Lung (tissue), 12 donors: ENCODE data around the gene POLR2F. TPM values are rescaled to one million over a fixed set of nuclear protein-coding genes. Genes with fewer than 3 reads are reported as not detected.

Source experiments
- ATAC-seq: fragments of 200-7000 bp; cut with Tn5 transposase; one replicate; pipeline ENCODE4 v1.9.1; 2020; ENCODE audit warnings: moderate number of reproducible peaks; ENCODE audit not compliant: insufficient read depth, low FRiP score
- DNase-seq, 3 donors: peaks; one replicate each; pipeline ENCODE4 v3.0.0-alpha.2; 2013 to 2017
- H3K27ac ChIP-seq, 2 donors: one replicate each; pipeline ENCODE4 v1.5.1; 2013; ENCODE audit warnings: mild to moderate bottlenecking in 2 of 2, moderate library complexity in 2 of 2, control low read depth in 1 of 2, inconsistent platforms in 1 of 2, low read depth in 1 of 2, low read length in 1 of 2
- H3K27me3 ChIP-seq, 3 donors: one replicate each; pipeline ENCODE4 v1.5.1; 2013; ENCODE audit warnings: low read length in 2 of 3; ENCODE audit not compliant: control insufficient read depth in 3 of 3, insufficient read depth in 3 of 3
- H3K36me3 ChIP-seq, 4 donors: one replicate each; pipeline ENCODE4 v1.5.1; 2013; ENCODE audit warnings: low read length in 4 of 4, mild to moderate bottlenecking in 1 of 4, moderate library complexity in 1 of 4; ENCODE audit not compliant: control insufficient read depth in 4 of 4, insufficient read depth in 4 of 4
- H3K4me1 ChIP-seq, 5 donors: one replicate each; pipeline ENCODE4 v1.5.1; 2013; ENCODE audit warnings: low read length in 5 of 5, mild to moderate bottlenecking in 2 of 5, moderate library complexity in 1 of 5; ENCODE audit not compliant: control insufficient read depth in 5 of 5, insufficient read depth in 5 of 5
- H3K4me3 ChIP-seq: one replicate; pipeline ENCODE4 v1.5.1; 2013; ENCODE audit warnings: mild to moderate bottlenecking, control low read depth, moderate library complexity
- H3K9ac ChIP-seq, 2 donors: one replicate each; pipeline ENCODE4 v1.5.1; 2013; ENCODE audit warnings: low read length in 2 of 2, control low read depth in 1 of 2; ENCODE audit not compliant: insufficient read depth in 1 of 2
- H3K9me3 ChIP-seq, 4 donors: one replicate each; pipeline ENCODE4 v1.5.1; 2013; ENCODE audit warnings: low read length in 3 of 4, mild to moderate bottlenecking in 1 of 4, moderate library complexity in 1 of 4; ENCODE audit not compliant: control insufficient read depth in 4 of 4, insufficient read depth in 3 of 4
- WGBS, 2 donors: extraction: QIAGEN DNeasy Blood & Tissue Kit; methylation state at CpG; one replicate each; pipeline ENCODE4 v1.1.7; 2013; 5-methylcytosine and 5-hydroxymethylcytosine counted together
- polyA plus RNA-seq, 2 donors: library from polyadenylated mRNA; stranded (reverse); fragments of 200-250 nt; gene quantifications; one replicate each; pipeline ENCODE4 v1.2.1, GENCODE V29; 2013
- total RNA-seq, 2 donors: library from RNA; depleted of rRNA in 1 of 2; stranded (reverse); fragments of >200 nt in 1 of 2; gene quantifications; one replicate each; pipeline ENCODE4 v1.2.1, GENCODE V29; 2014 to 2021
- TF ChIP-seq, protein P1 (sequence below): IDR thresholded peaks from 2 replicates; pipeline ENCODE4 v1.5.1; 2012; ENCODE audit warnings: mild to moderate bottlenecking; ENCODE audit errors: control extremely low read depth, extremely low read depth
- donor health status: control.
- donor health status: control.
- donor health status: Bipolar disorder and iron deficiency.
- donor health status: healthy.
- donor health status: DM: yes; HTN: yes; CAD: no.

The POLR2F gene
- total and polyA plus RNA-seq, 4 donors: 36.8 to 161 (median 79.6) TPM

DNA sequence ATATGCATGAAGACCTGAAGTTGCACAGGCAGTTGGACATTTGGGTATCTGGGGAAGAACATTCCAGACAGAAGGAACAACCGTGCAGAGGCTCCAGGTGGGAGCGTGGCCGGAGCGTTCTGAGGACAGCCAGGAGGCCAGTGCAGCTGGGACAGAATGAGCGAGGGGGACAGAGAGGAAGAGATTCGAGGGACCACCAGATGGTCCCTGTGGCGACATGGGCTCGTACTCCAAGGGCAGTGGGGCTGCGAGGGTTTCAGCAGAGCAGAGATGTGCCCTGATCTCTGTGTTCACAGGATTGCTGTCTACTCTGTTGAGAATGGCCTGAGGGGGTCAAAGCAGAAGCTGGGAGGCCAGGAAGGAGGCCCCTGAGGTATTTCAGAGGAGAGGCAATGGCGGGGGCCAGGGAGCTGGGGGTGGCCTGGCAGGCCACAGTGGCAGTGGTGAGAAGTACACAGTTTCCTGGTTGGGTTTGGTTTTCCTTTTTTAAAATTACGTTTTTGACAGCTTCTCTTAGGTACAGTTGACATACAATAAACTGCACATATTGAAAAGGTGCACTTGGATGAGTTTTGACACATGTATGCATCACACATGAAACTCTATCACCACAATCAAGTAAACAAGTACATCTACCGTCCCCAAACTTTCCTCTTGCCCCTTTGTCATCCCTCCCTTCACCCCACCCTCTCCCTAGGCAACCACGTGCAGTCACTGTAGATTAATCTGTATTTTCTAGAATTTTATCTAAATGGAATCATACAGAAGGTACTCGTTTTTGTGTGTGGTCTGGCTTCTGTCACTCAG lies 55.7 kb downstream of the POLR2F start:
- ATAC-seq (no peak), DNase-seq (peak in 1 of 3 donors; percentile 7)
- H3K27me3 ChIP-seq: no peaks in the 10 kb centered on the region
- WGBS, 2 donors: 69 to 70% methylated on average over 14 of the region's 14 CpGs
- H3K27ac ChIP-seq: no peak overlapping the region
- no peaks in the 10 kb centered on the region for H3K4me1 ChIP-seq
- no peak overlapping the region for H3K9ac ChIP-seq
- no peaks in the 10 kb centered on the region for H3K36me3 ChIP-seq
- no peaks in the 10 kb centered on the region for H3K9me3 ChIP-seq
- TF ChIP-seq, protein P1, sequence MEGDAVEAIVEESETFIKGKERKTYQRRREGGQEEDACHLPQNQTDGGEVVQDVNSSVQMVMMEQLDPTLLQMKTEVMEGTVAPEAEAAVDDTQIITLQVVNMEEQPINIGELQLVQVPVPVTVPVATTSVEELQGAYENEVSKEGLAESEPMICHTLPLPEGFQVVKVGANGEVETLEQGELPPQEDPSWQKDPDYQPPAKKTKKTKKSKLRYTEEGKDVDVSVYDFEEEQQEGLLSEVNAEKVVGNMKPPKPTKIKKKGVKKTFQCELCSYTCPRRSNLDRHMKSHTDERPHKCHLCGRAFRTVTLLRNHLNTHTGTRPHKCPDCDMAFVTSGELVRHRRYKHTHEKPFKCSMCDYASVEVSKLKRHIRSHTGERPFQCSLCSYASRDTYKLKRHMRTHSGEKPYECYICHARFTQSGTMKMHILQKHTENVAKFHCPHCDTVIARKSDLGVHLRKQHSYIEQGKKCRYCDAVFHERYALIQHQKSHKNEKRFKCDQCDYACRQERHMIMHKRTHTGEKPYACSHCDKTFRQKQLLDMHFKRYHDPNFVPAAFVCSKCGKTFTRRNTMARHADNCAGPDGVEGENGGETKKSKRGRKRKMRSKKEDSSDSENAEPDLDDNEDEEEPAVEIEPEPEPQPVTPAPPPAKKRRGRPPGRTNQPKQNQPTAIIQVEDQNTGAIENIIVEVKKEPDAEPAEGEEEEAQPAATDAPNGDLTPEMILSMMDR: no peak
- H3K4me3 ChIP-seq: no peak overlapping the region

DNA sequence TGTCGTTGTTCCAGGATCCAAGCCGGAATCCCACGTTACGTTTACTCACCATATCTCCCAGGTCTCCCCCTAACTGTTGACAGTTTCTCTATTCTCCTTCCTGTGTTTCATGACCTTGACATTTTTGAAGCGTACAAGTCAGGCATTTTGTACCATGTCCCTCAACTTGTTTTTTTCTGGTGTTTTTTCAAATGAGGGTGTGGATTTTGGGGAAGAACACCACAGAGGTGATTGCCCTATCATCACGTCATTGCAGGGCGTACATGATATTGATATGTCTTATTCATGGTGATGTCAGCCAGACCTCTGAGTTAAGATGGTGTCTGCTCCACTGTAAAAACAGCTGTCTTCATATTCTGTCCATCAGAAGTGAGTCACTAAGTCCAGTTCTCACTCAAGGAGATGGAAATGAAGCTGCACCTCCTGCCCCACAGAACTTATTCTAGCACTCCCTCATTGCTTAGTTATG lies 59.1 kb downstream of the POLR2F start:
- TF ChIP-seq, protein P1: no peak

DNA sequence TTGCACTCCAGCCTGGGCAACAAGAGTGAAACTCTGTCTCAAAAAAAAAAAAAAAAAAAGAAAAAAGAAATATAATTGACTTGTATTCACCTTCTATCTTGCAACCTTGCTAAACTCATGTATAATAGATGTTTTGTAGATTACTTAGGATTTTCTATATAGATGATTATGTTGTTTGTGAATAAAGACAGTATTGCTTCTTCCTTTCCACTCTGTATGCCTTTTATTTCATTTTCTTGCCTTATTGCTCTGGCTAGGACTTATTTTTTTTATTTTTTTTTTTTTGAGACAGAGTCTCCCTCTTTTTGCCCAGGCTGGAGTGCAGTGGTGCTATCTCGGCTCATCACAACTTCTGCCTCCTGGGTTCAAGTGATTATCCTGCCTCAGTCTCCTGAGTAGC lies 60.6 kb downstream of the POLR2F start:
- Histone ChIP-seq H3K27ac (no peak overlapping the region), H3K9me3 (no peaks in the 10 kb centered on the region), H3K36me3 (no peaks in the 10 kb centered on the region), H3K9ac (no peak overlapping the region), H3K27me3 (no peaks in the 10 kb centered on the region), H3K4me1 (peaks cover 0 to 18% (median 9%) of the 10 kb centered on the region in 5 donors), H3K4me3 (no peak overlapping the region)
- no peak for DNase-seq
- no peak for ATAC-seq
- 92 to 95% methylated on average over 1 of the region's 1 CpG for WGBS, 2 donors
- TF ChIP-seq, protein P1: no peak

More for the DNA sequence above, 59.1 kb downstream of the POLR2F start:
- 68 to 74% methylated on average over 7 of the region's 7 CpGs for WGBS, 2 donors
- no peak overlapping the region for H3K4me3 ChIP-seq
- H3K27me3 ChIP-seq: no peaks in the 10 kb centered on the region
- H3K4me1 ChIP-seq: peaks cover 0 to 15% (median 9%) of the 10 kb centered on the region in 5 donors
- H3K36me3 ChIP-seq: no peaks in the 10 kb centered on the region
- H3K9ac ChIP-seq: no peak overlapping the region
- DNase-seq (no peak), ATAC-seq (no peak)
- H3K9me3 ChIP-seq: no peaks in the 10 kb centered on the region
- no peak overlapping the region for H3K27ac ChIP-seq
